Stimulated activated naive B cell treated with anti-CD40 and anti-IgM and Interleukin-4, amounts not matched to agents 10 μg/mL and 1 μg/mL and 100 μg/mL, for 72 hours (primary cell): ENCODE measurements around the gene PAX7.
"Not testable (repeated sequence)": the region's sequence is repeated elsewhere in the genome, so short reads cannot be mapped to it uniquely, and the experiment has no call there.

Experiments
- ATAC-seq, 2 donors: fragments of 150-1000 bp; cut with Tn5 transposase; replicated peaks; 2 replicates each; pipeline ENCODE4 v1.10.0; 2021; ENCODE audit warnings: moderate library complexity in 1 of 2
- DNase-seq: peaks from one replicate; pipeline ENCODE4 v3.0.0; 2021
- H3K27ac Mint-ChIP-seq: one replicate; pipeline ENCODE4 v1.8.0; 2022; ENCODE audit warnings: mild to moderate bottlenecking, mixed read lengths
- H3K27me3 Mint-ChIP-seq, 2 donors: one replicate each; pipeline ENCODE4 v1.8.0; 2022; ENCODE audit warnings: mixed read lengths in 2 of 2
- H3K36me3 Mint-ChIP-seq, 2 donors: one replicate each; pipeline ENCODE4 v1.8.0; 2022; ENCODE audit warnings: mixed read lengths in 2 of 2, mild to moderate bottlenecking in 1 of 2
- H3K4me1 Mint-ChIP-seq, 2 donors: one replicate each; pipeline ENCODE4 v1.8.0; 2022; ENCODE audit warnings: mixed read lengths in 2 of 2, mild to moderate bottlenecking in 1 of 2
- H3K4me3 Mint-ChIP-seq, 2 donors: one replicate each; pipeline ENCODE4 v1.8.0; 2022; ENCODE audit warnings: mild to moderate bottlenecking in 2 of 2, mixed read lengths in 2 of 2, moderate library complexity in 1 of 2
- H3K9me3 Mint-ChIP-seq, 2 donors: one replicate each; pipeline ENCODE4 v1.8.0; 2022; ENCODE audit warnings: mixed read lengths in 2 of 2, mild to moderate bottlenecking in 1 of 2

PAX7 gene

GRCh38 chr1:18630511-18631495, at the start of gene PAX7:
TSS of gene PAX7 (plus strand) at chr1:18630846. CDS start at chr1:18631604, 758 bp downstream.
- no peak for ATAC-seq
- Mint-ChIP-seq H3K4me3 (peak within 1 kb of the TSS; percentile 17 to 58), H3K27me3 (peaks cover 80 to 96% of the 10 kb centered on the region in 2 donors), H3K27ac (peak within 1 kb of the TSS; percentile 93), H3K4me1 (peaks cover 5 to 20% of the 10 kb centered on the region in 2 donors), H3K9me3 (no peaks in the 10 kb centered on the region), H3K36me3 (peaks cover 0 to 4% of the 10 kb centered on the region in 2 donors)
- no peak for DNase-seq

GRCh38 chr1:18581420-18581880, 49.2 kb upstream of the PAX7 start:
- peak; percentile 9 for DNase-seq
- peaks cover 0 to 2% of the 10 kb centered on the region in 2 donors for H3K9me3 Mint-ChIP-seq
- H3K27ac Mint-ChIP-seq: no peak overlapping the region
- peaks cover 27 to 37% of the 10 kb centered on the region in 2 donors for H3K27me3 Mint-ChIP-seq
- no peaks in the 10 kb centered on the region for H3K36me3 Mint-ChIP-seq
- peak; percentile 50 to 66 for ATAC-seq
- H3K4me1 Mint-ChIP-seq: peaks cover 3 to 6% of the 10 kb centered on the region in 2 donors
- no peak overlapping the region for H3K4me3 Mint-ChIP-seq

- Mint-ChIP-seq H3K4me3 (no peak overlapping the region), H3K36me3 (no peaks in the 10 kb centered on the region), H3K27ac (no peak overlapping the region), H3K4me1 (peaks cover 3 to 6% of the 10 kb centered on the region in 2 donors), H3K27me3 (peaks cover 30 to 44% of the 10 kb centered on the region in 2 donors), H3K9me3 (peaks cover 0 to 2% of the 10 kb centered on the region in 2 donors)
- ATAC-seq: no peak
- no peak for DNase-seq
Measured at GRCh38 chr1:18582890-18583289, 47.8 kb upstream of the PAX7 start.

DNA sequence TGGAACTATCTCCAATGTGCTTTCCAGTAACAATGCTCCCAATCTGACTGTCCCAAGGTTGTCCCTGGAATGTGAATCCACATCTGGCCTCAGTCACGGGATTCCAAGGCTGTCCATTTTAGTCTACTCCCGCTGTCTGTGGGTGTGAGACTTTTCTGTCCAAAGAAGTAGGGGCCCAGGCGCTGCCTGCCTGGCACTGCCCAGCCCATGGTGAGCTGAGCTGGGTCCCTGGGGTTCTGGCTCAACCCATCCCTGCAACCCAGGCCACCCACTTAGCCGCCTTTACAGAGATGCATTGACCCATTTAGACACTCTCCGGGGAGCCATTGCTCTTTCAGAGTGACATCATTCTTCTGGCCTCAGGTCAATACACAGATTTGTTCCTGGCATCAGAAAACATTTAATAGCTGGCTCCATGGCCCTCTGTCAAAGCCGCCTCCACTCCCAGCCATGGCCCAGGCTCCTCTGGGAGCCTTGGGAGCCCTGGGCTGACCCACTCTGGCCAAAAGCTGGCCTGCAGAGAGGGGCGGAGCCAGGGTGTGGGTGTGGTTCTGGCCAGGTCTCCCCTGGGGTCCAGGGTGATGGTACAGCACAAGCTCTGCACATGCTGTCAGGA, 47.2 kb upstream of the PAX7 start:
- peaks cover 3 to 6% of the 10 kb centered on the region in 2 donors for H3K4me1 Mint-ChIP-seq
- H3K27ac Mint-ChIP-seq: no peak overlapping the region
- DNase-seq: no peak
- peak; percentile 21 to 31 for ATAC-seq
- peaks cover 31 to 45% of the 10 kb centered on the region in 2 donors for H3K27me3 Mint-ChIP-seq
- no peaks in the 10 kb centered on the region for H3K36me3 Mint-ChIP-seq
- H3K9me3 Mint-ChIP-seq: peaks cover 0 to 2% of the 10 kb centered on the region in 2 donors
- no peak overlapping the region for H3K4me3 Mint-ChIP-seq

DNA sequence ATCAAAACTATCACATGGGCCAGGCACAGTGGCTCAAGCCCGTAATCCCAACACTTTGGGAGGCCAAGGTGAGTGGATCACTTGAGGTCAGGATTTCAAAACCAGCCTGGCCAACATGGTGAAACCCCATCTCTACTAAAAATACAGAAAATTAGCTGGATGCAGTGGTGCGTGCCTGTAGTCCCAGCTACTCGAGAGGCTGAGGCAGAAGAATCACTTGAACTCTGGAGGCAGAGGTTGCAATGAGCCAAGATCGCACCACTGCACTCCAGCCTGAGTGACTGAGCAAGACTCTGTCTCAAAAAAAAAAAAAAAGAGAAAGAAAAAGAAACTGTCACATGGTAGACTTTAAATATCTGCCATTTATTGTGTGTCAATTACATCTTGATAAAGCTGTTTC, 44.6 kb upstream of the PAX7 start:
- peaks cover 28 to 39% of the 10 kb centered on the region in 2 donors for H3K27me3 Mint-ChIP-seq
- H3K36me3 Mint-ChIP-seq, H3K9me3 Mint-ChIP-seq, DNase-seq, H3K4me1 Mint-ChIP-seq, ATAC-seq, H3K27ac Mint-ChIP-seq, H3K4me3 Mint-ChIP-seq: not testable (repeated sequence)

DNA sequence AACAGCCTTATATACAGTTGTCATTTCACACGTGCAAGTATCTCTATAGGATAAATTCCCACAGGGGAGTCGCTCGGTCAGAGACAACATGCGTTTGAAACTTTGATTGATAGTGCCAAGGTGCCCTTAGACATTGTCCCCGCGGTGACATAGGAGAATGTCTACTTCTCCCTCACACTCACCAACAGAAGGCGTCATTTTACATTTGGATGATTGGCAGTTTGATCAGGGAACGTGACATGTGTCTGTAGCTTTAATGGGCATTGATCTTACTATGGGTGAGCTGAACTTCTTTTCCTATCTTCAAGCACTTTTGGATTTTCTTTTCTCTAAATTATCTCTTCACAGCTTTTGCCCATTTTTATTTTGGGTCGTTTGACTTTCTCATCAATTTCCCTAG, 42.6 kb upstream of the PAX7 start:
- peaks cover 3 to 6% of the 10 kb centered on the region in 2 donors for H3K4me1 Mint-ChIP-seq
- no peaks in the 10 kb centered on the region for H3K9me3 Mint-ChIP-seq
- ATAC-seq (no peak), DNase-seq (no peak)
- peaks cover 31 to 37% of the 10 kb centered on the region in 2 donors for H3K27me3 Mint-ChIP-seq
- no peak overlapping the region for H3K27ac Mint-ChIP-seq
- no peak overlapping the region for H3K4me3 Mint-ChIP-seq
- H3K36me3 Mint-ChIP-seq: no peaks in the 10 kb centered on the region

DNA sequence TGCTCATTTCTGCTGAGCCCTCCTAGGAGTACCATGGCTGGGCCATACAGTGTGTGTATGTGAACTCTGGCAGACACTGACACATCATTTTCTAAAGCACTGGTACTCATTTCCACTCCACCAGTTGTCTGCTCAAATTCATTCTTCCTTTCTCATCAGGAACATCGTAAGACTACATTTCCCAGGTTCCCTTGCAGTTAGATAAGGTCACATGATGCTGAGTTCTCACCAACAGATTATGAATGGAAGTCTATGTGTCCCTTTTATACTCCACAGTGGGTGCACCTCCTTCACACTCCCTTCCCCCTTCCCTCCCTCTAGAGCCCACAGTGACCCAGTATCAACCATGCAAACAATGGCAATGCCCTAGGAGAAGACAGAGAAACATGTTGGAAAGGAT, 38.3 kb upstream of the PAX7 start:
- Mint-ChIP-seq H3K27me3 (peaks cover 32 to 39% of the 10 kb centered on the region in 2 donors), H3K27ac (no peak overlapping the region), H3K4me1 (no peaks in the 10 kb centered on the region), H3K36me3 (no peaks in the 10 kb centered on the region), H3K9me3 (no peaks in the 10 kb centered on the region), H3K4me3 (no peak overlapping the region)
- no peak for DNase-seq
- ATAC-seq: no peak

GRCh38 chr1:18597160-18598042, 33.2 kb upstream of the PAX7 start:
- Mint-ChIP-seq H3K4me1 (no peaks in the 10 kb centered on the region), H3K27ac (no peak overlapping the region), H3K9me3 (no peaks in the 10 kb centered on the region), H3K27me3 (peaks cover 48 to 51% of the 10 kb centered on the region in 2 donors), H3K36me3 (no peaks in the 10 kb centered on the region), H3K4me3 (no peak overlapping the region)
- ATAC-seq (peak; percentile 67 to 78), DNase-seq (peak; percentile 26)

- no peak overlapping the region for H3K27ac Mint-ChIP-seq
- DNase-seq (no peak), ATAC-seq (no peak)
Measured at GRCh38 chr1:18599086-18599485, 31.6 kb upstream of the PAX7 start.

GRCh38 chr1:18599704-18600103, 30.9 kb upstream of the PAX7 start:
- ATAC-seq: no peak
- Mint-ChIP-seq H3K27ac (no peak overlapping the region), H3K9me3 (no peaks in the 10 kb centered on the region), H3K36me3 (no peaks in the 10 kb centered on the region), H3K4me1 (no peaks in the 10 kb centered on the region), H3K27me3 (peaks cover 33 to 47% of the 10 kb centered on the region in 2 donors), H3K4me3 (no peak overlapping the region)
- no peak for DNase-seq

More at GRCh38 chr1:18599086-18599485, 31.6 kb upstream of the PAX7 start:
- Mint-ChIP-seq H3K9me3 (no peaks in the 10 kb centered on the region), H3K4me1 (no peaks in the 10 kb centered on the region), H3K27me3 (peaks cover 37 to 51% of the 10 kb centered on the region in 2 donors), H3K4me3 (no peak overlapping the region), H3K36me3 (no peaks in the 10 kb centered on the region)

- H3K36me3 Mint-ChIP-seq: no peaks in the 10 kb centered on the region
- H3K27ac Mint-ChIP-seq: no peak overlapping the region
- no peak overlapping the region for H3K4me3 Mint-ChIP-seq
- no peaks in the 10 kb centered on the region for H3K4me1 Mint-ChIP-seq
- ATAC-seq (peak; percentile 46 to 55), DNase-seq (no peak)
- H3K27me3 Mint-ChIP-seq: peaks cover 24 to 29% of the 10 kb centered on the region in 2 donors
- H3K9me3 Mint-ChIP-seq: no peaks in the 10 kb centered on the region
Measured at GRCh38 chr1:18602533-18603211, 28.0 kb upstream of the PAX7 start.

GRCh38 chr1:18603212-18603852, 27.3 kb upstream of the PAX7 start:
- H3K4me1 Mint-ChIP-seq: no peaks in the 10 kb centered on the region
- H3K4me3 Mint-ChIP-seq: no peak overlapping the region
- DNase-seq (no peak), ATAC-seq (peak; percentile 7 to 41)
- no peak overlapping the region for H3K27ac Mint-ChIP-seq
- H3K27me3 Mint-ChIP-seq: peaks cover 20 to 26% of the 10 kb centered on the region in 2 donors
- no peaks in the 10 kb centered on the region for H3K36me3 Mint-ChIP-seq
- H3K9me3 Mint-ChIP-seq: no peaks in the 10 kb centered on the region
